Loucy (cell line): ENCODE results near the gene KCNJ18.
"Not testable (repeated sequence)": the region's sequence is repeated elsewhere in the genome, so short reads cannot be mapped to it uniquely, and the experiment has no call there.

ENCODE experiments used
- H2AFZ ChIP-seq: fragments of 200-600 bp; sonication (generic); 2 replicates; pipeline ENCODE4 v1.6.0; 2016; ENCODE audit warnings: antibody characterized with exemption, mild to moderate bottlenecking, low read length, moderate library complexity
- H3F3A ChIP-seq: fragments of 200-600 bp; 2 replicates; pipeline ENCODE4 v1.6.0; 2016; ENCODE audit warnings: antibody characterized with exemption, low read depth, mild to moderate bottlenecking
- H3K27me3 ChIP-seq: fragments of 200-600 bp; sonication (generic); 2 replicates; pipeline ENCODE4 v1.6.1; 2014; ENCODE audit warnings: low read length, mild to moderate bottlenecking; ENCODE audit not compliant: insufficient read depth, poor library complexity, severe bottlenecking
- H3K36me3 ChIP-seq: fragments of 200-600 bp; sonication (generic); 2 replicates; pipeline ENCODE4 v1.6.1; 2016; ENCODE audit warnings: low read length; ENCODE audit not compliant: insufficient read depth
- H3K4me1 ChIP-seq: fragments of 200-600 bp; sonication (generic); 2 replicates; pipeline ENCODE4 v1.5.1; 2014; ENCODE audit warnings: low read length, mild to moderate bottlenecking; ENCODE audit not compliant: insufficient read depth, poor library complexity, severe bottlenecking
- H3K4me2 ChIP-seq: fragments of 200-600 bp; sonication (generic); 2 replicates; pipeline ENCODE4 v1.6.0; 2014; ENCODE audit warnings: antibody characterized with exemption, low read length, low read depth, mild to moderate bottlenecking; ENCODE audit not compliant: poor library complexity, severe bottlenecking
- H3K4me3 ChIP-seq: fragments of 200-600 bp; sonication (generic); 2 replicates; pipeline ENCODE4 v1.5.1; 2014; ENCODE audit warnings: low read length, mild to moderate bottlenecking, mixed read lengths; ENCODE audit not compliant: poor library complexity, severe bottlenecking
- H3K79me2 ChIP-seq: fragments of 200-600 bp; sonication (generic); 2 replicates; pipeline ENCODE4 v1.6.1; 2014; ENCODE audit warnings: low read length; ENCODE audit not compliant: insufficient read depth
- H3K9ac ChIP-seq: fragments of 200-600 bp; sonication (generic); 2 replicates; pipeline ENCODE4 v1.6.0; 2014; ENCODE audit warnings: mild to moderate bottlenecking, low read depth, low read length, moderate library complexity; ENCODE audit not compliant: poor library complexity, severe bottlenecking
- H3K9me2 ChIP-seq: fragments of 200-600 bp; sonication (generic); replicated peaks from 2 replicates; pipeline ENCODE4 v1.6.1; 2016; ENCODE audit warnings: low read depth, low read length, mixed read lengths
- H3K9me3 ChIP-seq: fragments of 200-600 bp; sonication (generic); 2 replicates; pipeline ENCODE4 v1.6.1; 2014; ENCODE audit warnings: mild to moderate bottlenecking, antibody characterized with exemption, low read length, low read depth; ENCODE audit not compliant: insufficient read depth
- H4K20me1 ChIP-seq: fragments of 200-600 bp; sonication (generic); 2 replicates; pipeline ENCODE4 v1.6.0; 2014; ENCODE audit warnings: antibody characterized with exemption, low read length, mild to moderate bottlenecking; ENCODE audit not compliant: insufficient read depth, poor library complexity, severe bottlenecking

The KCNJ18 gene

DNA sequence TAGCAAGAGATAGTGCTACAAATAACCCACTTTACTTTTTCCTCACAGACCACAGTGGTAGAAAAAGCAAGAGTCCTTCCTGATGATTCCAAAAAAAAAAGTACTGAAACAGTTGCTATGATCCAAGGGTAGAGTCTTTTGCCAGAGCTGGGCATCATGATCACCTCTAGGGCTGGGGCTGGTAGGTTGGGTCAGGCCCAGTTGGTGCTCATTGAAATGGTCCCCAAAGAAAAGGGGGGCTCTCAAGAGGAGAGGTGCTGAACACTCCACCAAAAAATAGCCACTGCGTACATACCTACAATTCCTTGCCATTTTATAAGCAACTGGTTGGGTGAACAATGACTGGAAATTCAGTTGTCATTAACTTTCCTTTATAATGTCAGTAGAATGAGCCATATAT is 30.9 kb upstream of the KCNJ18 start:
- not testable (repeated sequence) for H3K4me3 ChIP-seq, H3K27me3 ChIP-seq, H3K79me2 ChIP-seq, H4K20me1 ChIP-seq, H3K4me2 ChIP-seq, H3K9me2 ChIP-seq, H2AFZ ChIP-seq, H3K9ac ChIP-seq, H3K9me3 ChIP-seq, H3K4me1 ChIP-seq, H3K36me3 ChIP-seq, H3F3A ChIP-seq

DNA sequence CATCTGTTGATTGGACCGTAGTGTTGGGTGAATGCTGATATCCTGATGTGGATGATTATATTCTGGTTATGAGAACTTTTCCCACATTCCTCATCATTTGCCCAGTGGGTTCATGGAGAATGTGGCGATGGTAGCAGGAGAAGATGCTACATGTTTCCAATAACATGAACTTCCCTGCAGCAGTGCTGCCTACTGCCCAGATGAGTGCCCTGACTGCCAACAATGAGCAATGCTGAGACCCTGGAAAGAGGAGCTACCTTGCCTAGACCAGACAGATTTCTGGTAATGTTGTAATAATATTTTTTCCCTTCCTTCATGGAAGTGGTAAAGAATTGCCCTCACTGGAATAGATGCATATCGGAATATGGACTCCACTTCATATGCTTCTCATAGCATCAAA is 29.2 kb upstream of the KCNJ18 start:
- not testable (repeated sequence) for H2AFZ ChIP-seq, H3K4me2 ChIP-seq, H3K9me3 ChIP-seq, H3K9me2 ChIP-seq, H3K79me2 ChIP-seq, H3F3A ChIP-seq, H3K9ac ChIP-seq, H4K20me1 ChIP-seq, H3K27me3 ChIP-seq, H3K4me3 ChIP-seq, H3K4me1 ChIP-seq, H3K36me3 ChIP-seq

DNA sequence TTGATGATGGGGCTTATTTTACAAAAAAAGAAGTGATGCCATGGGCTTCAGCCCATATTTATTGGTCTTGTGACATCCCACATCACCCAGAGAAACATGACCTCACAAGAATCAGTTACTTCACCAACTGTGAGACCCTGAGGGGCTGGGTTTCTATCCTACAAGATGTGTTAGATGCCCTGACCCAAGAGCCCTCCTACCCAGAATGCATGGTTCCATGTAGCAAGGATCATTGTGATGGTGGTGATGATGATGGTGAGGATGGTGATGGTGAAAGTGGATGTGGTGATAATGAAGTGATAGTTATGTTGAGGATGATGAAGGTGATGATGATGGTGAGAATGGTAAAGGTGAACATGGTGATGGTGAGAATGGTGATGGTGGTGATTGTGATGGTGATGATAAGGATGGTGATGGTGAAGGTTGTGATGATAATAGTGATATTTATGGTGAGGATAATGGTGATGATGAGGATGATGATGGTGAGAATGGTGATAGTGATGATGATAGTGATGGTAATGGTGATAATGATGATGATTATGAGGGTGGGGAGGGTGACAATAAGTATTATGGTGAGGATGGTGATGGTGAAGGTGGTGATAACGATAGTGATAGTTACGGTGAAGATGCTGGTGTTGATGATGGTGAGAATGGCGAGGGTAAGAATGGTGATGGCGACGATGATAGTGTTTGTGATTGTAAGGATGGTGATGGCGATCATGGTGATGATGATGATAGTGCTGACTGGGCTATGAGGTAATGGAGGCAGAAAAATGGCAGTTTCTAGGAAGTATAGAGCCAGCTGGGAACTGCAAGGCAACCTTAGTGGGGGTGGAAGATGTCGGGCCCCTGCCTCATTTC is 28.5 kb upstream of the KCNJ18 start:
- H3F3A ChIP-seq, H3K4me3 ChIP-seq, H4K20me1 ChIP-seq, H3K4me2 ChIP-seq, H2AFZ ChIP-seq, H3K36me3 ChIP-seq, H3K9me2 ChIP-seq, H3K79me2 ChIP-seq, H3K27me3 ChIP-seq, H3K4me1 ChIP-seq, H3K9me3 ChIP-seq, H3K9ac ChIP-seq: not testable (repeated sequence)

- not testable (repeated sequence) for H3K9me3 ChIP-seq, H3K79me2 ChIP-seq, H4K20me1 ChIP-seq, H3K36me3 ChIP-seq, H3K27me3 ChIP-seq, H3K4me2 ChIP-seq, H3K4me1 ChIP-seq, H3K9me2 ChIP-seq, H3K9ac ChIP-seq, H3F3A ChIP-seq, H3K4me3 ChIP-seq, H2AFZ ChIP-seq
Observed at GRCh38 chr17:21665171-21665570, 27.2 kb upstream of the KCNJ18 start.

GRCh38 chr17:21665935-21666493 is 26.3 kb upstream of the KCNJ18 start:
- H3K4me2 ChIP-seq, H2AFZ ChIP-seq, H4K20me1 ChIP-seq, H3K9ac ChIP-seq, H3K9me3 ChIP-seq, H3K79me2 ChIP-seq, H3K36me3 ChIP-seq, H3K4me1 ChIP-seq, H3K9me2 ChIP-seq, H3K27me3 ChIP-seq, H3K4me3 ChIP-seq, H3F3A ChIP-seq: not testable (repeated sequence)

GRCh38 chr17:21666711-21667412 is 25.5 kb upstream of the KCNJ18 start:
- H3K79me2 ChIP-seq, H4K20me1 ChIP-seq, H3F3A ChIP-seq, H3K4me2 ChIP-seq, H3K9me2 ChIP-seq, H3K27me3 ChIP-seq, H2AFZ ChIP-seq, H3K4me1 ChIP-seq, H3K4me3 ChIP-seq, H3K36me3 ChIP-seq, H3K9ac ChIP-seq, H3K9me3 ChIP-seq: not testable (repeated sequence)

DNA sequence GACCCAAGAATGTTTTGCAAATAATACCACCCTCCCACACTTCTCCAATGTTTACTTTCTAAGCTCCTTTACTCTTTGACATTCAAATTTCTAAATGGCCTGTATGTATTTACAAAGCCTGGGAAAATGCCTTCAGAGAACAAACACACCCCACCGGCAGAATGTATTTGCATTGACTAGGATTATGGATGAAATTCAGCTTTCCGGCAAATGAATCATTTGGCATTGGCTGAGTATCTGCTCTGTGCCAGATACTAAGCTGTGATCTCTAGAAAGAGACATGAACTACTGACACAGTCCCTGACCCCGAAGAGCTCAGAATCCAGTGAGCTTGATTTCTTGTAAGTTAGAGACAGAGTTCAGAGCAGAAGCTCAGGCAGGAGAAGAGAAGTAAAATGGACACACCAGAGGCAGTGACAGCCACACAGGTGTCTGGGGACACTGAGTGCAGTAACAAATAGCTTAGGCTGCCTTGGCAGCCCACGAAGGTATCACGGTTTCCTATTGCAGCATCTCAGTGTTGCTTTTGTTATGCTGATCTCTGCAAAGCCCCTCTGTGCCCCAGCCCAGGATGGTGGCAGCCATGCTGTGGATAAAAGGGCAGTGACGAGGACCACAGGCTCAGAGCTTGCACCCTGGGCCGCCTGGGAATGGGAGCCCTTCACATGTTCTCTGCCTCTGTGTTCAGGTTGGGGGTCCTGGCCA is 24.8 kb upstream of the KCNJ18 start:
- H4K20me1 ChIP-seq, H3K27me3 ChIP-seq, H3K4me1 ChIP-seq, H3K79me2 ChIP-seq, H2AFZ ChIP-seq, H3F3A ChIP-seq, H3K36me3 ChIP-seq, H3K9me3 ChIP-seq, H3K9ac ChIP-seq, H3K4me3 ChIP-seq, H3K9me2 ChIP-seq, H3K4me2 ChIP-seq: not testable (repeated sequence)
